ENCODE data around the gene LTBP1. TPM values are rescaled to one million over a fixed set of nuclear protein-coding genes. Genes with fewer than 3 reads are reported as not detected.
"Not testable (repeated sequence)": the region's sequence is repeated elsewhere in the genome, so short reads cannot be mapped to it uniquely, and the experiment has no call there.

Gene LTBP1
- total RNA-seq, 2 experiments from 2014 or later: 61.1 to 82.6 TPM

DNA sequence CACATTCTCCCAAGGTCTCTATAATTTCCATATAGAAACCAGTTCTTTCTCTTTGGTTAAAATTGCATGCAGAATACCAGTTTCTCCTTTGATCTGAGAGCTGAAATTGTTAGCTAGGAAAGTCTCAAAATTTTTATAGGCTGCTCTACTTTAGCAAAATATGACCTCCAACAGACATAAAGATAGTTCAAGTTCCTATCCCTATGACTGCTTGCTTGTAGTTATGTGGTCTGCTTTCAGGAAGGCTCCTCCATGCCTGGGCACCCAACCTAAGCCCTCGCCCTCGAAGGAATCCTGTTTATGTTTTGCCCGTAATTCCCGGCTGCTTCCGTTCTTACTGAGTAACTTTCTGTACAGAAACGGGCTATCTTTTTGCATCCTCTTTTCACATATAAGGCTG, 28.0 kb upstream of the LTBP1 start:
- no peak overlapping the region for H3K4me3 ChIP-seq (ENCODE audit: low read depth, low read length, poor library complexity, severe bottlenecking)
- no peak for DNase-seq (ENCODE audit: low spot score)
- peaks cover 8% of the 10 kb centered on the region; the same call in 1 of the 2 replicates for H3K9me3 ChIP-seq (ENCODE audit: low read length)
- no peak for TF ChIP-seq EZH2phosphoT487 (IDR thresholded peaks at IDR 0.05; ENCODE audit: borderline replicate concordance, low read depth, low read length)
- TF ChIP-seq, protein P1, sequence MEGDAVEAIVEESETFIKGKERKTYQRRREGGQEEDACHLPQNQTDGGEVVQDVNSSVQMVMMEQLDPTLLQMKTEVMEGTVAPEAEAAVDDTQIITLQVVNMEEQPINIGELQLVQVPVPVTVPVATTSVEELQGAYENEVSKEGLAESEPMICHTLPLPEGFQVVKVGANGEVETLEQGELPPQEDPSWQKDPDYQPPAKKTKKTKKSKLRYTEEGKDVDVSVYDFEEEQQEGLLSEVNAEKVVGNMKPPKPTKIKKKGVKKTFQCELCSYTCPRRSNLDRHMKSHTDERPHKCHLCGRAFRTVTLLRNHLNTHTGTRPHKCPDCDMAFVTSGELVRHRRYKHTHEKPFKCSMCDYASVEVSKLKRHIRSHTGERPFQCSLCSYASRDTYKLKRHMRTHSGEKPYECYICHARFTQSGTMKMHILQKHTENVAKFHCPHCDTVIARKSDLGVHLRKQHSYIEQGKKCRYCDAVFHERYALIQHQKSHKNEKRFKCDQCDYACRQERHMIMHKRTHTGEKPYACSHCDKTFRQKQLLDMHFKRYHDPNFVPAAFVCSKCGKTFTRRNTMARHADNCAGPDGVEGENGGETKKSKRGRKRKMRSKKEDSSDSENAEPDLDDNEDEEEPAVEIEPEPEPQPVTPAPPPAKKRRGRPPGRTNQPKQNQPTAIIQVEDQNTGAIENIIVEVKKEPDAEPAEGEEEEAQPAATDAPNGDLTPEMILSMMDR (conservative IDR thresholded peaks at IDR 0.05; ENCODE audit: low read length): no peak
- no peak overlapping the region; the same call in 1 of the 2 replicates for H3K4me2 ChIP-seq (ENCODE audit: low read length)
- H3K36me3 ChIP-seq (ENCODE audit: insufficient read depth, low read length): no peaks in the 10 kb centered on the region; the same call in 1 of the 2 replicates
- no peak overlapping the region for H3K27ac ChIP-seq (ENCODE audit: low read depth, low read length, poor library complexity, severe bottlenecking)
- POLR2A ChIA-PET: no interaction called here
- BruUV-seq (replicated peaks): no TSS peak
- no peaks in the 10 kb centered on the region for H4K20me1 ChIP-seq (ENCODE audit: insufficient read depth, low read length)
- peak overlapping the region; percentile 43; the same call in 1 of the 2 replicates for H2AFZ ChIP-seq (ENCODE audit: low read length)
- H3K79me2 ChIP-seq (ENCODE audit: insufficient read depth, low read depth, low read length): no peaks in the 10 kb centered on the region
- H3K9me2 ChIP-seq (ENCODE audit: insufficient read depth, low read length): no peaks in the 10 kb centered on the region
- H3K4me1 ChIP-seq (ENCODE audit: insufficient read depth, low read length, poor library complexity, severe bottlenecking): peaks cover 4% of the 10 kb centered on the region
- CTCF ChIA-PET (ENCODE audit: unreplicated experiment): no interaction called here
- intact Hi-C loops (cut with micrococcal nuclease; ENCODE audit: unreplicated experiment): no loop called here

DNA sequence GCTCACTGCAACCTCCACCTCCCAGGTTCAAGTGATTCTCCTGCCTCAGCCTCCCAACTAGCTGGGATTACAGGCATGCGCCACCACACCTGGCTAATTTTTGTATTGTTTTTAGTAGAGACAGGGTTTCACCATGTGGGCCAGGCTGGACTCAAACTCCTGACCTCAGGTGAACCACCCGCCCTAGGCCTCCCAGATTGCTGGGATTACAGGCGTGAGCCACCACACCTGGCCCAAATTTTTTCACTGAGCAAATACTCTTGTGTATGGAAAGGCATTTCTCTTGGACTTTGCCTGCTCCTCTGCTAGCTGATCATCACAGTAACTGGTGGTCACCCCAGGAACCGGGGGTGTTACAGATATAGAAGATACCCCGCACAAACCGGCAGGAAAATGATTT, 26.9 kb upstream of the LTBP1 start:
- H3K9me3 ChIP-seq (ENCODE audit: low read length); H3K4me2 ChIP-seq (ENCODE audit: low read length); DNase-seq (ENCODE audit: low spot score); H3K9me2 ChIP-seq (ENCODE audit: insufficient read depth, low read length); H3K36me3 ChIP-seq (ENCODE audit: insufficient read depth, low read length); intact Hi-C loops (cut with micrococcal nuclease; ENCODE audit: unreplicated experiment); H3K4me1 ChIP-seq (ENCODE audit: insufficient read depth, low read length, poor library complexity, severe bottlenecking); BruUV-seq (replicated peaks); H3K79me2 ChIP-seq (ENCODE audit: insufficient read depth, low read depth, low read length); H3K27ac ChIP-seq (ENCODE audit: low read depth, low read length, poor library complexity, severe bottlenecking); H4K20me1 ChIP-seq (ENCODE audit: insufficient read depth, low read length); H2AFZ ChIP-seq (ENCODE audit: low read length); POLR2A ChIA-PET; CTCF ChIA-PET (ENCODE audit: unreplicated experiment); H3K4me3 ChIP-seq (ENCODE audit: low read depth, low read length, poor library complexity, severe bottlenecking): not testable (repeated sequence)

DNA sequence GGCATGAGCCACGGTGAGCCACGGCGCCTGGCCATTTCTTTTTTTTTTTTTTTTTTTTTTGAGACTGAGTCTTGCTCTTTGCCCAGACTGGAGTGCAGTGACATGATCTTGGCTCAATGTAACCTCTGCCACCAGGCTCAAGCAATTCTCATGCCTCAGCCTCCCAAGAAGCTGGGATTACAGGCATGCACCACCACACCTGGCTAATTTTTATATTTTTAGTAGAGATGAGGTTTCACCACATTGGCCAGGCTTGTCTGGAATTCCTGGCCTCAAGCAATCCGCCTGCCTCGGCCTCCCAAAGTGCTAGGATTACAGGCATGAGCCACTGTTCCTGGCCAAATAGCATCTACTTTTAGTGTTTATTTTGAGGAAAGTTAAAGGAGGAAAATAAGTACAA, 25.3 kb upstream of the LTBP1 start:
- POLR2A ChIA-PET: interaction anchor here (0.7 kb wide), 2 partner anchors 19 to 111 kb away, joined by 6 read pairs; no protein-coding TSS in a partner anchor
- intact Hi-C loops (cut with micrococcal nuclease; ENCODE audit: unreplicated experiment); BruUV-seq (replicated peaks): not testable (repeated sequence)

DNA sequence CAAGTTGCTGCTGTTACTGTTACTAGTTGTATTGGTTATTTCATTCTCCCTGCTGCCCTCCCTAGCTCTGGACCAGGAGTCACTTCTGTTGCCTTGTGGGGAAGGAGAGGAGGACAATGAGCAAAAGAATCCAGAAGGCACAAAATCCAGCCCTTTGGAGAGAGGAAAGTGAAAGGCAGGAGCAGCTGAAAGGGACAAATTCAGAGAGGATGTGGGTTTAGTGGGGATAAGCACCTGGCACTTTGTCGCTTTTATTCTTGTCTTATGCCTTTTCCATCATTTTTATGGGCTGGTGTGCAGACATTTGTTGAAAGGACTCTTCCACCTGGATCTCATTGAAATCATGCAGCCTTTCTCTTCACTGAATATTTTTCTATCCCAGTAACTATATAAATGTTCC, 24.3 kb upstream of the LTBP1 start:
- BruUV-seq (replicated peaks): no TSS peak
- intact Hi-C loops (cut with micrococcal nuclease; ENCODE audit: unreplicated experiment): no loop called here
- no peak for TF ChIP-seq EZH2phosphoT487 (IDR thresholded peaks at IDR 0.05; ENCODE audit: borderline replicate concordance, low read depth, low read length)
- TF ChIP-seq, protein P1 (conservative IDR thresholded peaks at IDR 0.05; ENCODE audit: low read length): no peak
- no peaks in the 10 kb centered on the region for H3K9me2 ChIP-seq (ENCODE audit: insufficient read depth, low read length)
- H3K79me2 ChIP-seq (ENCODE audit: insufficient read depth, low read depth, low read length): no peaks in the 10 kb centered on the region
- H3K27ac ChIP-seq (ENCODE audit: low read depth, low read length, poor library complexity, severe bottlenecking): no peak overlapping the region
- H3K36me3 ChIP-seq (ENCODE audit: insufficient read depth, low read length): no peaks in the 10 kb centered on the region; the same call in 1 of the 2 replicates
- peaks cover 8% of the 10 kb centered on the region; the same call in 1 of the 2 replicates for H3K9me3 ChIP-seq (ENCODE audit: low read length)
- H2AFZ ChIP-seq (ENCODE audit: low read length): no peak overlapping the region
- no peak overlapping the region for H3K4me3 ChIP-seq (ENCODE audit: low read depth, low read length, poor library complexity, severe bottlenecking)
- H3K4me1 ChIP-seq (ENCODE audit: insufficient read depth, low read length, poor library complexity, severe bottlenecking): peaks cover 17% of the 10 kb centered on the region
- no peak for DNase-seq (ENCODE audit: low spot score)
- ChIA-PET POLR2A (no interaction called here), CTCF (ENCODE audit: unreplicated experiment) (no interaction called here)
- H4K20me1 ChIP-seq (ENCODE audit: insufficient read depth, low read length): no peaks in the 10 kb centered on the region
- no peak overlapping the region for H3K4me2 ChIP-seq (ENCODE audit: low read length)

More for the DNA sequence above, 25.3 kb upstream of the LTBP1 start:
- H3K4me2 ChIP-seq (ENCODE audit: low read length); H3K27ac ChIP-seq (ENCODE audit: low read depth, low read length, poor library complexity, severe bottlenecking); DNase-seq (ENCODE audit: low spot score); H3K4me3 ChIP-seq (ENCODE audit: low read depth, low read length, poor library complexity, severe bottlenecking); H3K9me3 ChIP-seq (ENCODE audit: low read length); H2AFZ ChIP-seq (ENCODE audit: low read length); H3K79me2 ChIP-seq (ENCODE audit: insufficient read depth, low read depth, low read length); H3K9me2 ChIP-seq (ENCODE audit: insufficient read depth, low read length); H3K4me1 ChIP-seq (ENCODE audit: insufficient read depth, low read length, poor library complexity, severe bottlenecking); CTCF ChIA-PET (ENCODE audit: unreplicated experiment); H3K36me3 ChIP-seq (ENCODE audit: insufficient read depth, low read length); H4K20me1 ChIP-seq (ENCODE audit: insufficient read depth, low read length): not testable (repeated sequence)
